Endothelial cell (in vitro differentiated cells): ENCODE measurements around the gene SF1. TPM values are rescaled to one million over a fixed set of nuclear protein-coding genes. Genes with fewer than 3 reads are reported as not detected.

Source experiments
- DNase-seq: peaks from one replicate; pipeline ENCODE4 v3.0.0; 2021; ENCODE audit warnings: low spot score
- H3K27ac Mint-ChIP-seq: one replicate; pipeline ENCODE4 v1.8.0; 2021; ENCODE audit warnings: mixed read lengths, inconsistent platforms; ENCODE audit not compliant: unreplicated experiment
- H3K27me3 Mint-ChIP-seq: one replicate; pipeline ENCODE4 v1.8.0; 2021; ENCODE audit warnings: mild to moderate bottlenecking, moderate library complexity, mixed read lengths, inconsistent platforms; ENCODE audit not compliant: unreplicated experiment
- H3K36me3 Mint-ChIP-seq: one replicate; pipeline ENCODE4 v1.8.0; 2021; ENCODE audit warnings: mild to moderate bottlenecking, low read depth, mixed read lengths, inconsistent platforms; ENCODE audit not compliant: unreplicated experiment
- H3K4me1 Mint-ChIP-seq: one replicate; pipeline ENCODE4 v1.8.0; 2021; ENCODE audit warnings: mild to moderate bottlenecking, mixed read lengths, inconsistent platforms; ENCODE audit not compliant: unreplicated experiment
- H3K4me3 Mint-ChIP-seq: one replicate; pipeline ENCODE4 v1.8.0; 2021; ENCODE audit warnings: mild to moderate bottlenecking, mixed read lengths, inconsistent platforms; ENCODE audit not compliant: unreplicated experiment
- H3K9me3 Mint-ChIP-seq: one replicate; pipeline ENCODE4 v1.8.0; 2021; ENCODE audit warnings: mixed read lengths, inconsistent platforms; ENCODE audit not compliant: unreplicated experiment
- total RNA-seq: library from RNA; stranded (reverse); fragmentation: NEBNext Ultra II Directional; extraction: Animal tissue kit (Norgen Biotek cat#: 25700); gene quantifications from one replicate; pipeline ENCODE4 v1.2.1, GENCODE V29; 2021; ENCODE audit not compliant: unreplicated experiment
- TF ChIP-seq, protein P1 (sequence below): fragments of 200-600 bp; sonication (generic); IDR thresholded peaks from one replicate; pipeline ENCODE4 v1.5.0; 2021; ENCODE audit warnings: antibody characterized with exemption; ENCODE audit not compliant: unreplicated experiment

SF1 gene
- total RNA-seq, 1 donor from 2014 or later: 322 TPM

GRCh38 chr11:64724863-64725532 is 53.3 kb downstream of the SF1 start:
- no peak for DNase-seq
- TF ChIP-seq, protein P1, sequence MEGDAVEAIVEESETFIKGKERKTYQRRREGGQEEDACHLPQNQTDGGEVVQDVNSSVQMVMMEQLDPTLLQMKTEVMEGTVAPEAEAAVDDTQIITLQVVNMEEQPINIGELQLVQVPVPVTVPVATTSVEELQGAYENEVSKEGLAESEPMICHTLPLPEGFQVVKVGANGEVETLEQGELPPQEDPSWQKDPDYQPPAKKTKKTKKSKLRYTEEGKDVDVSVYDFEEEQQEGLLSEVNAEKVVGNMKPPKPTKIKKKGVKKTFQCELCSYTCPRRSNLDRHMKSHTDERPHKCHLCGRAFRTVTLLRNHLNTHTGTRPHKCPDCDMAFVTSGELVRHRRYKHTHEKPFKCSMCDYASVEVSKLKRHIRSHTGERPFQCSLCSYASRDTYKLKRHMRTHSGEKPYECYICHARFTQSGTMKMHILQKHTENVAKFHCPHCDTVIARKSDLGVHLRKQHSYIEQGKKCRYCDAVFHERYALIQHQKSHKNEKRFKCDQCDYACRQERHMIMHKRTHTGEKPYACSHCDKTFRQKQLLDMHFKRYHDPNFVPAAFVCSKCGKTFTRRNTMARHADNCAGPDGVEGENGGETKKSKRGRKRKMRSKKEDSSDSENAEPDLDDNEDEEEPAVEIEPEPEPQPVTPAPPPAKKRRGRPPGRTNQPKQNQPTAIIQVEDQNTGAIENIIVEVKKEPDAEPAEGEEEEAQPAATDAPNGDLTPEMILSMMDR: no peak
- Mint-ChIP-seq H3K4me3 (peak overlapping the region; percentile 69), H3K27me3 (peaks cover 23% of the 10 kb centered on the region), H3K27ac (peak overlapping the region; percentile 84), H3K36me3 (peaks cover 5% of the 10 kb centered on the region), H3K4me1 (peaks cover 42% of the 10 kb centered on the region), H3K9me3 (no peaks in the 10 kb centered on the region)

DNA sequence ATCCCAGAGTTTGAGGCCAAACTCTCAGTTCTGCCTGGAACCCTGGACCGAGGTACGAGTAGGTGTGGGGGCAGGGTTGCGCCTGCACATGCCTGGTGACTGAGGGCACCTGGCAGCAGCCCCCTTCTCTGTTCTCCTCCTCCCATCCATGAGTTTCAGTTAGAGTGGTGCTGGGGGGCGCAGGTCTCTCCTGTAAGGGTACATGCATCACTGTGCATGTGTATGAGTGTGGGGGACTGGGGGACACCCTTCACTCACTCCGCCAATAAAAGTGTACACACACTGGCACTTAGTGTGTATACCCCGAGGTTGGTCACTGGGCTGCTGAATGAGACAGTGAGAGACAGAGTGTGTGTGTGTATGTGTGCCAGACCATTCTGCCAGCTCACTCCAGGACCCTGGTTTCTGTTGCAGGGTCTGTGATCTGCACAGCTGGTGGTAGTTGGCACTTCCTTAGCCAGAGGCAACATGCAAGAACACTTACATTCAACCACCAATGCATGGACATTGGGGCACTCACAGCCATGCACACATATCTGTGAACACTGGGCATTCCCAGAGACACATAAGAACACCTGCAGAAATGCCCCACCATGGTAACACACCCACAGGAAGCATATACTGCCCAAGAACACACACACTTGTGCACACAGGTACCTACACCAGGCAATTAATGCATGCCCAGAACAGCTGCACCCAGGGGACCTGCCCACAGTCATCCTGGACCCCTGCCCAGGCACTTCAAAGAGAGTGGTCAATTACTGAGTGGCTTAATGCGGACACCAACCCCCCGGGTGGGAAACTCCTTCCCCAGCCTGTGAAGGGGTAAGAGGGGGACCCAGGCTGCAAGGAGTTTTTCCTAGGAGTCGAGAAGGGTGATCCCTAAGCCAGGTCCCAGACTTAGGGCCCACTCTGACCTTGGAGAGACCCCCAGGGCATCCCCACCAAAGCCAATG is 54.2 kb downstream of the SF1 start:
- Mint-ChIP-seq H3K27me3 (peaks cover 24% of the 10 kb centered on the region), H3K4me3 (peak overlapping the region; percentile 84), H3K36me3 (peaks cover 5% of the 10 kb centered on the region), H3K4me1 (peaks cover 38% of the 10 kb centered on the region), H3K9me3 (no peaks in the 10 kb centered on the region), H3K27ac (peak overlapping the region; percentile 84)
- DNase-seq: no peak
- TF ChIP-seq, protein P1: no peak

- peaks cover 27% of the 10 kb centered on the region for H3K27me3 Mint-ChIP-seq
- peaks cover 5% of the 10 kb centered on the region for H3K36me3 Mint-ChIP-seq
- TF ChIP-seq, protein P1: peak; percentile 92
- peaks cover 38% of the 10 kb centered on the region for H3K4me1 Mint-ChIP-seq
- peak within 1 kb of the TSS; percentile 84 for H3K4me3 Mint-ChIP-seq
- H3K27ac Mint-ChIP-seq: peak within 1 kb of the TSS; percentile 82
- peak; percentile 85 for DNase-seq
- H3K9me3 Mint-ChIP-seq: no peaks in the 10 kb centered on the region
These were observed 55.0 kb downstream of the SF1 start, which contains the start of gene NRXN2 for GRCh38 chr11:64723117-64723906. Gene NRXN2, minus strand, starts transcription at chr11:64723197. Its CDS starts 9,498 bp downstream, at chr11:64713699.

DNA sequence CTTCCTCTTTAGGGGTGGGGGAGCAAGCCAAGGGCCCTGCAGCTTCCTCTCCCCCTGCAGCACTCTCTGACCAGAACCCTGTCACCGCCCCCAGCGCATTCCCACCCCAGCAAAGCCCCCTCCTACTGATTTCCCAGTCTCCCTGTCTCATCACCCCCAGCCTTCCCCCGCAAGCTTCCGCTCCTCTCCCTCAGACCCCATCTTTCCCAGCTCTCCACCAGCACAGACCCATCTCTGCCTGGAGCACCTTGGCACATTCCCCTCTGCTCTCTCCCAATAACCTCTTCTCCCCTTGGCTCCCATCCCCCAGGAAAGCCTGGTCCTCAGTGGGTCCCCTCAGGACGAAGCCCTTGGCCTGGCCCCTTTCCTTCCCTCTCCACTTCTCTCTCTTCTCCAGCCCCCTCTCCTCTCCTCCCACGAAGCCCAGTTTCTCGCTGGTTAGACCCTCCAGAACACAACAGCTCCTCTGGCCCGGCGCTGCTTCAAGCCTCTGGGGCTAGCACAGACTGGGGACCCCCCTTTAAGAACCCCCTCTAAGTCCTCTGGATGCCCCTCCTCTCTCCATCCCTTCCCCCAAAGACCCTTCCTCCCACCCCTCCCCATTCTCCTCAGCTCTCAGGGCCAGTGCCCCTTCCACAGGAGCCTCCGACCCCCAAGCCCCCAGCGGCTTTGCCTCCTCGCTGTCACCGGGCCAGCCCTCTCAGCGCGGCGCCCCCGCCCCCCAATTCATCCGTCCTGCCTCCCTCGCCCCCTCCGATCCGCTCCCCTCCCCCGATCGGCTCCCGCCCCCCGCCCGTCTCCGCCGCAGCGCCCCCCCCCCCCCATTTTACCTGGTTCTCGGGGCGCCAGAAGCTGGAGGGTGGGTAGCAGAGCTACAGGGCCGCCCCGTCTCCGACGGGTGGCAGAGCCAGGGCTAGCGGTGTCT is 55.9 kb downstream of the SF1 start:
- peaks cover 5% of the 10 kb centered on the region for H3K36me3 Mint-ChIP-seq
- TF ChIP-seq, protein P1: no peak
- peaks cover 33% of the 10 kb centered on the region for H3K4me1 Mint-ChIP-seq
- no peak for DNase-seq
- peak overlapping the region; percentile 59 for H3K4me3 Mint-ChIP-seq
- peak overlapping the region; percentile 13 for H3K27ac Mint-ChIP-seq
- peaks cover 27% of the 10 kb centered on the region for H3K27me3 Mint-ChIP-seq
- no peaks in the 10 kb centered on the region for H3K9me3 Mint-ChIP-seq
